GM23338 (cell line): ENCODE data around the gene DPP10. TPM values are rescaled to one million over a fixed set of nuclear protein-coding genes. Genes with fewer than 3 reads are reported as not detected.
A peak's percentile ranks its signal among the peaks of the same experiment; 100 is the strongest.

ENCODE experiments used
- ATAC-seq: fragments of 200-7000 bp; cut with Tn5 transposase; 3 replicates; pipeline ENCODE4 v1.9.1; 2020
- DNase-seq: peaks from one replicate; pipeline ENCODE4 v3.0.0-alpha.2; 2015; ENCODE audit warnings: low spot score
- H2AFZ ChIP-seq: fragments of 200-600 bp; sonication (generic); 2 replicates; pipeline ENCODE4 v1.8.0; 2016; ENCODE audit warnings: antibody characterized with exemption, mild to moderate bottlenecking, moderate library complexity
- H3F3A ChIP-seq: fragments of 200-600 bp; sonication (generic); replicated peaks from 2 replicates; pipeline ENCODE4 v1.8.0; 2017; ENCODE audit warnings: antibody characterized with exemption, mixed run types, low read depth
- H3K27ac ChIP-seq: fragments of 200-600 bp; sonication (generic); 2 replicates; pipeline ENCODE4 v1.6.1; 2016; ENCODE audit warnings: low read depth
- H3K27me3 ChIP-seq: fragments of 200-600 bp; sonication (generic); 2 replicates; pipeline ENCODE4 v1.8.0; 2016; ENCODE audit warnings: mild to moderate bottlenecking, mixed run types, moderate library complexity; ENCODE audit not compliant: insufficient read depth
- H3K36me3 ChIP-seq: fragments of 200-600 bp; sonication (generic); 2 replicates; pipeline ENCODE4 v1.8.0; 2016; ENCODE audit warnings: mild to moderate bottlenecking; ENCODE audit not compliant: insufficient read depth
- H3K4me1 ChIP-seq: fragments of 200-600 bp; sonication (generic); 2 replicates; pipeline ENCODE4 v1.8.0; 2016; ENCODE audit warnings: mild to moderate bottlenecking, moderate library complexity; ENCODE audit not compliant: insufficient read depth
- H3K4me2 ChIP-seq: fragments of 200-600 bp; sonication (generic); 2 replicates; pipeline ENCODE4 v1.7.1; 2017; ENCODE audit warnings: mixed run types
- H3K4me3 ChIP-seq: fragments of 200-600 bp; sonication (generic); 2 replicates; pipeline ENCODE4 v1.6.1; 2016; ENCODE audit warnings: mixed run types
- H3K79me2 ChIP-seq: fragments of 200-600 bp; sonication (generic); replicated peaks from 2 replicates; pipeline ENCODE4 v1.8.0; 2017; ENCODE audit warnings: mild to moderate bottlenecking; ENCODE audit not compliant: insufficient read depth
- H3K9me2 ChIP-seq: fragments of 200-600 bp; sonication (generic); 2 replicates; pipeline ENCODE4 v1.8.0; 2017; ENCODE audit not compliant: insufficient read depth
- H4K20me1 ChIP-seq: fragments of 200-600 bp; sonication (generic); replicated peaks from 2 replicates; pipeline ENCODE4 v1.8.0; 2017; ENCODE audit warnings: mild to moderate bottlenecking; ENCODE audit not compliant: insufficient read depth
- H3K27ac Mint-ChIP-seq: 2 replicates; pipeline ENCODE4 v1.8.0; 2020; ENCODE audit warnings: inconsistent platforms, mild to moderate bottlenecking, moderate library complexity, mixed read lengths
- H3K27me3 Mint-ChIP-seq: 3 replicates; pipeline ENCODE4 v1.8.0; 2022; ENCODE audit warnings: low read depth, mild to moderate bottlenecking, moderate library complexity, mixed read lengths, inconsistent platforms; ENCODE audit not compliant: insufficient read depth, poor library complexity
- H3K36me3 Mint-ChIP-seq: 3 replicates; pipeline ENCODE4 v1.8.0; 2021; ENCODE audit warnings: low read depth, mild to moderate bottlenecking, inconsistent platforms, moderate library complexity, mixed read lengths
- H3K4me1 Mint-ChIP-seq: 3 replicates; pipeline ENCODE4 v1.8.0; 2020; ENCODE audit warnings: mild to moderate bottlenecking, inconsistent platforms, mixed read lengths
- H3K4me3 Mint-ChIP-seq: 3 replicates; pipeline ENCODE4 v1.8.0; 2021; ENCODE audit warnings: moderate library complexity, mild to moderate bottlenecking, inconsistent platforms, mixed read lengths
- H3K9me3 Mint-ChIP-seq: 3 replicates; pipeline ENCODE4 v1.8.0; 2020; ENCODE audit warnings: moderate library complexity, mild to moderate bottlenecking, inconsistent platforms, mixed read lengths
- ETS1 ChIP-seq: IDR thresholded peaks from 2 replicates; pipeline ENCODE4 v1.6.1; 2016; ENCODE audit warnings: antibody characterized with exemption
- EZH2 ChIP-seq: fragments of 200-600 bp; sonication (generic); IDR thresholded peaks from one replicate; pipeline ENCODE4 v1.8.0; 2017; ENCODE audit warnings: antibody characterized with exemption, mild to moderate bottlenecking, low read depth; ENCODE audit not compliant: unreplicated experiment
- EZH2phosphoT487 ChIP-seq: fragments of 200-600 bp; sonication (generic); IDR thresholded peaks from one replicate; pipeline ENCODE4 v1.8.1; 2018; ENCODE audit warnings: antibody characterized with exemption; ENCODE audit not compliant: unreplicated experiment
- JUNB ChIP-seq: IDR thresholded peaks from one replicate; pipeline ENCODE4 v1.6.1; 2016; ENCODE audit warnings: antibody characterized with exemption; ENCODE audit not compliant: unreplicated experiment
- NANOG ChIP-seq: IDR thresholded peaks from 2 replicates; pipeline ENCODE4 v1.6.1; 2016; ENCODE audit warnings: antibody characterized with exemption, borderline replicate concordance
- POLR2AphosphoS5 ChIP-seq: IDR thresholded peaks from 2 replicates; pipeline ENCODE4 v1.6.1; 2016; ENCODE audit warnings: antibody characterized with exemption, low read depth
- REST ChIP-seq: IDR thresholded peaks from one replicate; pipeline ENCODE4 v1.6.1; 2018; ENCODE audit warnings: antibody characterized with exemption; ENCODE audit not compliant: unreplicated experiment
- STAT1 ChIP-seq: IDR thresholded peaks from one replicate; pipeline ENCODE4 v1.6.1; 2016; ENCODE audit warnings: antibody characterized with exemption; ENCODE audit not compliant: unreplicated experiment
- ZNF331 ChIP-seq: fragments of 250-450 bp; sonication (Bioruptor Pico); IDR thresholded peaks from 2 replicates; pipeline ENCODE4 v1.5.0; 2020; ENCODE audit warnings: low read depth, mild to moderate bottlenecking, moderate library complexity
- ZNF462 ChIP-seq: fragments of 250-450 bp; sonication (Bioruptor Pico); IDR thresholded peaks from 2 replicates; pipeline ENCODE4 v1.5.0; 2020; ENCODE audit warnings: mild to moderate bottlenecking, moderate library complexity
- polyA plus RNA-seq: library from polyadenylated mRNA; unstranded; fragments of >200 nt; fragmentation: Nextera tagmentation; extraction: Ambion mirVana; gene quantifications from 2 replicates; pipeline ENCODE4 v1.2.1, GENCODE V29; 2016
- total RNA-seq: library from RNA; depleted of rRNA; stranded (reverse); fragments of >200 nt; shearing (Covaris generic); gene quantifications from 2 replicates; pipeline ENCODE4 v1.2.3, GENCODE V29; 2014

Gene DPP10
- total and polyA plus RNA-seq, 2 experiments from 2014 or later, result 3.6 to 14.8 TPM

- Mint-ChIP-seq H3K36me3 (no peaks in the 10 kb centered on the region), H3K27me3 (peaks cover 1% of the 10 kb centered on the region), H3K4me3 (no peak overlapping the region), H3K27ac (no peak overlapping the region), H3K4me1 (peaks cover 17% of the 10 kb centered on the region; the same call in 2 of the 3 replicates), H3K9me3 (peaks cover 6% of the 10 kb centered on the region; the same call in 2 of the 3 replicates)
- H3K4me3 ChIP-seq, result no peak overlapping the region
- H2AFZ ChIP-seq, result no peak overlapping the region
- peaks cover 13% of the 10 kb centered on the region; the same call in 1 of the 2 replicates for H3K9me2 ChIP-seq
- no peak overlapping the region for H3K4me2 ChIP-seq
- DNase-seq (peak; percentile 11), ATAC-seq (no peak; the same call in 2 of the 3 replicates)
- TF ChIP-seq POLR2AphosphoS5 (no peak), STAT1 (no peak), ZNF462 (CRISPR knock-in tag) (no peak), NANOG (no peak), ETS1 (no peak), ZNF331 (no peak), JUNB (no peak), EZH2phosphoT487 (no peak), REST (no peak), EZH2 (no peak)
- H3F3A ChIP-seq, result no peaks in the 10 kb centered on the region
- H3K27ac ChIP-seq, result no peak overlapping the region
- no peaks in the 10 kb centered on the region for H4K20me1 ChIP-seq
- H3K27me3 ChIP-seq, result no peaks in the 10 kb centered on the region
- H3K4me1 ChIP-seq, result 0 out of 2 replicates have a peak, but pooled peaks cover 5% of the 10 kb centered on the region
- H3K36me3 ChIP-seq, result no peaks in the 10 kb centered on the region
- no peaks in the 10 kb centered on the region for H3K79me2 ChIP-seq
Observed at GRCh38 chr2:115115135-115115534, 672.7 kb downstream of the DPP10 start.
